SW480 (cell line): ENCODE results near the gene KLHL1.

ENCODE experiments used
- DNase-seq: peaks from one replicate; pipeline ENCODE4 v3.0.0-alpha.2; 2016; ENCODE audit warnings: low spot score

Gene KLHL1

DNA sequence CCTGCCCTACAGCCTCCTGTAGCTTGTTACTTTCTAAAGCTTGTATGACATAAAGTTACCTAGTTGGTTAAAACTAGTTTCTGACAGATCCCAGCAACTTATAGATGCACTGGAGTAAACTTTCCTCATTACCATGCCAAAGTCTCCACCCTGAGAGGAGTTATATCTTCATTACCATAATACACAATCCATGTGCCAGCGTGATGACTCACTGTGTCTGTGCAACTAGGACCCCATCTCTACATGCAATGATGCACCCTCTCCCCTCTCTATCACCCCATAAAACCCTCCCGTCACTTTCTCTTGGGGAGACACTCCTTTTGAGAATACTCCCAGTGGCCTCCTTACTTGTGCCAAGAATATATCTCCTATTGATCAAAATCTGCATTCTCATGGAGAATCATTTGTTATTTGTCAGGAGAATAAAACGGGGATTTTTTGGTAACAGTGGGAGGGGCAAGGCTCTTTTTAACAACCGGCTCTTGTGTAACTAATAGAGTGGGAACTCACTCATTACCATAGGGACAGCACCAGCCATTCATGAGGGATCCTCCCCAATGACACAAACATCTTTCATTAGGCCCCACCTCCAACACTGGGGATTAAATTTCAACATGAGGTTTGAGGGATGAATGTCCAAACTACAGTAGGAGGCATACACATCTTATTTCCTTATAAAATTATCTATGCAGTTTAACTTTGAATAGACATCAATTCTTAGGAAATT is 235.8 kb downstream of the KLHL1 start:
- no peak for DNase-seq

GRCh38 chr13:69866555-69866954 is 241.7 kb downstream of the KLHL1 start:
- no peak for DNase-seq

GRCh38 chr13:69857183-69857821 is 250.9 kb downstream of the KLHL1 start:
- peak; percentile 61 for DNase-seq

GRCh38 chr13:69856331-69856730 is 251.9 kb downstream of the KLHL1 start:
- no peak for DNase-seq

- DNase-seq: no peak
Measured at GRCh38 chr13:69828527-69828926, 279.7 kb downstream of the KLHL1 start.

- no peak for DNase-seq
Measured at GRCh38 chr13:69820180-69820579, 288.1 kb downstream of the KLHL1 start.

GRCh38 chr13:69817333-69817869 is 290.9 kb downstream of the KLHL1 start:
- DNase-seq: no peak

DNA sequence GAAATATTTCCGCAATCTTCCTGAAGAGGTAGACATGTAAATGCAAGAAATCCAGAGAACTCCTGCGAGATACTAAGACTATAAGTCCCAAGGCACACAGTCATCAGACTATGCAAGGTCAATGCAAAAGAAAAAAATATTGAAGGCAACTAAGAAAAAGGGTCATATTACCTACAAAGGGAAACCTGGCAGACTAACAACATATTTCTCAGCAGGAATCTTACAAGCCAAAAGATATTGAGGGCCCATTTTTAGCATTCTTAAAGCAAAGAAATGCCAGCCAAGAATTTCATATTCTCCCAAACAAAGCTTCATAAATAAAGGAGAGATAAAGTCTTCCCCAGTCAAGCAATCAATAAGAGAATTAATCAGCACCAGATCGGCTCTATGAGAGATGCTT is 299.1 kb downstream of the KLHL1 start:
- DNase-seq: no peak

GRCh38 chr13:69796256-69796655 is 312.0 kb downstream of the KLHL1 start:
- no peak for DNase-seq

- DNase-seq: no peak
Measured at GRCh38 chr13:69793783-69794453, 314.3 kb downstream of the KLHL1 start.

DNA sequence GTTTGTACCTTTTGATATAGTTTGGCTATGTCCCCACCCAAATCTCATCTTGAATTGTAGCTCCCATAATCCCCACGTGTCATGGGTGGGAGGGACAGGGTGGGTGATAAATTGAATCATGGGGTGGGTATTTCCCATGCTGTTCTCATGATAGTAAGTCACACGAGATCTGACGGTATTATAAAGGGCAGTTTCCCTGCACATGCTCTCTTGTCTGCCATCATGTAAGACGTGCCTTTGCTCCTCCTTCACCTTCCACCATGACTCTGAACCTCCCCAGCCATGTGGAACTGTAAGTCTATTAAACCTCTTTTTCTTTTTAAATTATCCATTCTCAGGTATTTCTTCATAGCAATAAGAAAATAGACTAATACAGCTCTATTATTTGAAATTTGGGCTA is 331.3 kb downstream of the KLHL1 start:
- DNase-seq: no peak

GRCh38 chr13:69769608-69770007 is 338.6 kb downstream of the KLHL1 start:
- DNase-seq: no peak

GRCh38 chr13:69761581-69761980 is 346.7 kb downstream of the KLHL1 start:
- no peak for DNase-seq

DNA sequence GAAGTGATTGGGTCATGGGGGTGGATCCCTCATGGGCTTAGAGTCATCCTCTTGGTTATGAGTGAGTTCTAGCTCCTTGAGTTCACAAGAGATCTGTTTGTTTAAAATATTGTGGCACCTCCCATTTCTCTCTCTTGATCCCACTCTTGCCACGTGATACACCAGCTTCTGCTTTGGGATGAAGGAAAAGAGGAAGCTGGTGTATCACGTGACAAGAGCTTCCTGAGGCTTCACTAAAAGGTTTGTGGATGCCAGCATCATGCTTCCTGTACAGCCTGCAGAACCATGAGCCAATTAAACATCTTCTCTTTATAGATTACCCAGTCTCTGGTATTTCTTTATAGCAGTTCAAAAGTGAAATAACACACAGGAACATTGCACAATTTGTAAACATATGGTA is 353.2 kb downstream of the KLHL1 start:
- DNase-seq: no peak

- DNase-seq: no peak
Measured at GRCh38 chr13:69751259-69751658, 357.0 kb downstream of the KLHL1 start.

DNA sequence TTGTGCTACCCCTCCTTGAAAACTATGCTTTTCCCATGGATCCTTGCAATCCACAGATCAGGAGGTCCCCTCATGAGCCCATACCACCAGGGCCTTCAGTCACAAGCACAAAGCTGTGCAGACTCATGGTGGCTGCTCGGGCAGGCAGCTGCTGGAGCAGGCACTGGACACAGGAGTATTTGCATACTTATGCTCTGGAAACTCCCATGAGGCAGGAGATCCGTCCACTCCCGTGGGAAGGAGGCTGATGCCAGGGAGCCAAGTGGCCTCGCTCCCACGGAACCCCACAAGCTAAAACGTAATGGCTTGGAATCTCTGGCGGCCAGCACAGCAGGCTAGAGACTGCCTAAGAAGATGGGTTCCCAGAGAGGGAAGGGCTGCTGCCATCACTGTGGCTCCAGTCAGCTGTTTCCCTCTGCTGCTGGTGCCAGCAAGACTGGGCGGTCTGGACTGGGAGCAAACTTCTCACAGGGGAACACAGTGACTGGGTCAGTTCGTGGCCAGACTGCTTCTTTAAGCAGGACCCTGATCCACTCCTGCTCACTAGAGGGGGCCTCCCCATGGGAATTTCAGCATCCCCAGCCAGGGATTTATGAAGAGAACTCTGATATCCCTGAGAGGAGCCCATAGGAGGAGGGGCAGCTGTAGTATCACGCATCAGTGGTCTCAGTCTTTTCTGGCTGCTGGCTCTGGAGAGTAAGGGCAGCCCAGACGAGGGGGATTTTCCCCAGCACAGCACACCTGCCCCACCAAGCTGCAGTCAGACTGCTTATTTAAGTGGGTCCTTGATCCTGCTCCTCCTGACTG is 370.9 kb downstream of the KLHL1 start:
- no peak for DNase-seq

- DNase-seq: no peak
Measured at GRCh38 chr13:69721631-69722030, 386.6 kb downstream of the KLHL1 start.

GRCh38 chr13:69720278-69720983 is 387.8 kb downstream of the KLHL1 start:
- no peak for DNase-seq

DNA sequence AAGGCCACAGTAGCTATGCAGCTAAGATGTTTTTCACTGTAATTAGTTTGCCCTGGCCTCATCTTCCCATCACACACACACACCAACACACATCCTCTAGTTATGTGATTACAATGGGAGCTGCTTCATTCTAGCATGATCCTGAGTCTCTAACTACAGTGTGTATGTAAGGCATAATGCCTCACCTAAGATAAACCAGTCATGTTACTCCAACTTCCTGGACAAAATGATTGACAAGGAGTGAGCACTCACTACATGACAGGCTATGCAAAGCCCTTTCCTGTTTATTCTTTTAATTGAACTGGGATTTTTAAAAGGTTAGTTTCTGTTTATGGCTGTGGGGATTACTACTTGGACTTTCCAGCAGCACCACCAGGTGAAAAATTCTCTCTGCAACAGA is 401.4 kb downstream of the KLHL1 start:
- DNase-seq: no peak

DNA sequence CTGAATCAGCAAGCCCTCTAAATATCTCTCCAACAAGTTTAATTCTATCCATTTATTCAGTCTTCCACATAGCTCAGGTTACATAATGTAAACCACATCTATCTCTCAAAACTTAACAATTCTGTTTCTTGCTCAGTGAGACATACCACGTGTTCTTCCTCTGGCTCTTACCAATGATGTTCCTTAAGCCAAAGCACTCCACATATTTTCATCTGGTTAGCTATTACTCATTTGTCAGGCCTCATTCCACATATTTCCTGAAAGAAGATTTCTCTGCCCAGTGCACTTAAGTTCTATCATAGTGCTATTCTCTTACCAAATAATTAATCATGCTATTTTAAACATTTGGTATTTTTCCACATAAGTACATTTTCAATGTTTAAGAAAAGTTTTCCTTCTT is 403.9 kb downstream of the KLHL1 start:
- no peak for DNase-seq

- no peak for DNase-seq
Measured at GRCh38 chr13:69690999-69691398, 417.3 kb downstream of the KLHL1 start.
